CD4-positive, CD25-positive, alpha-beta regulatory T cell (primary cell): Measurements from ENCODE around the gene RTN1. TPM values are rescaled to one million over a fixed set of nuclear protein-coding genes. Genes with fewer than 3 reads are reported as not detected.

ENCODE experiments used
- ATAC-seq, 2 donors: fragments of 150-1000 bp; cut with Tn5 transposase; one replicate each; pipeline ENCODE4 v1.10.0; 2021; ENCODE audit warnings: low read depth in 2 of 2, moderate number of reproducible peaks in 2 of 2, moderate library complexity in 1 of 2
- DNase-seq, 3 donors: peaks; one replicate each; pipeline versions ENCODE4 v3.0.0 to v3.0.0-alpha.2; 2012 to 2022; ENCODE audit warnings: mixed read lengths in 1 of 3
- H3K27ac ChIP-seq: one replicate; pipeline ENCODE4 v1.7.0; 2013; ENCODE audit warnings: mild to moderate bottlenecking, low read length; ENCODE audit not compliant: insufficient read depth, poor library complexity, severe bottlenecking
- H3K27me3 ChIP-seq: one replicate; pipeline ENCODE4 v1.7.0; 2013; ENCODE audit warnings: low read length; ENCODE audit not compliant: control insufficient read depth, insufficient read depth
- H3K36me3 ChIP-seq: one replicate; pipeline ENCODE4 v1.7.0; 2013; ENCODE audit warnings: mild to moderate bottlenecking, low read length, moderate library complexity; ENCODE audit not compliant: control insufficient read depth, insufficient read depth
- H3K4me1 ChIP-seq: 2 replicates; pipeline ENCODE4 v1.7.0; 2013; ENCODE audit warnings: mild to moderate bottlenecking, low read length; ENCODE audit not compliant: insufficient read depth, control insufficient read depth, poor library complexity, severe bottlenecking
- H3K4me3 ChIP-seq: one replicate; pipeline ENCODE4 v1.7.0; 2013; ENCODE audit warnings: low read depth, mild to moderate bottlenecking, low read length, moderate library complexity
- H3K9me3 ChIP-seq, 2 experiments: 1 replicate in 1 of 2; 2 replicates in 1 of 2; pipeline ENCODE4 v1.7.0; 2013; ENCODE audit warnings: low read length in 2 of 2, mild to moderate bottlenecking in 1 of 2, moderate library complexity in 1 of 2; ENCODE audit not compliant: control insufficient read depth in 2 of 2
- H3K27ac Mint-ChIP-seq, 3 donors: one replicate each; pipeline ENCODE4 v1.8.0; 2020 to 2022; ENCODE audit warnings: mild to moderate bottlenecking in 3 of 3, mixed read lengths in 3 of 3, moderate library complexity in 2 of 3
- H3K27me3 Mint-ChIP-seq: one replicate; pipeline ENCODE4 v1.8.0; 2022; ENCODE audit warnings: mild to moderate bottlenecking, mixed read lengths
- H3K36me3 Mint-ChIP-seq: one replicate; pipeline ENCODE4 v1.8.0; 2020; ENCODE audit warnings: mixed read lengths
- H3K4me1 Mint-ChIP-seq, 4 donors: one replicate each; pipeline ENCODE4 v1.8.0; 2020 to 2022; ENCODE audit warnings: mixed read lengths in 4 of 4, mild to moderate bottlenecking in 1 of 4
- H3K4me3 Mint-ChIP-seq, 4 donors: one replicate each; pipeline ENCODE4 v1.8.0; 2020 to 2022; ENCODE audit warnings: mild to moderate bottlenecking in 4 of 4, mixed read lengths in 4 of 4, moderate library complexity in 3 of 4
- H3K9me3 Mint-ChIP-seq, 7 donors: one replicate each; pipeline ENCODE4 v1.8.0; 2020 to 2022; ENCODE audit warnings: mixed read lengths in 7 of 7, mild to moderate bottlenecking in 3 of 7, moderate library complexity in 2 of 7
- polyA plus RNA-seq, 4 donors: library from polyadenylated mRNA; unstranded; fragments of 300-500 nt; fragmentation: Illumina TruSeq; gene quantifications; one replicate each; pipeline ENCODE4 v1.2.3, GENCODE V29; 2021
- total RNA-seq: library from RNA; stranded (reverse); gene quantifications from one replicate; pipeline ENCODE4 v1.2.3, GENCODE V29; 2022

RTN1 gene
- total and polyA plus RNA-seq, 5 donors from 2014 or later: 0.17 to 0.42 TPM; not detected in 3

GRCh38 chr14:59869381-59870255 is 958 bp downstream of the RTN1 start:
- H3K27me3 ChIP-seq: peaks cover 25% of the 10 kb centered on the region
- Mint-ChIP-seq H3K4me1 (peaks cover 0 to 6% (median 1%) of the 10 kb centered on the region in 4 donors), H3K9me3 (peaks cover 0 to 6% (median 4%) of the 10 kb centered on the region in 7 donors), H3K27me3 (peaks cover 69% of the 10 kb centered on the region), H3K4me3 (no peak overlapping the region), H3K36me3 (no peaks in the 10 kb centered on the region), H3K27ac (no peak overlapping the region)
- H3K36me3 ChIP-seq: no peaks in the 10 kb centered on the region
- H3K4me1 ChIP-seq: peaks cover 8% of the 10 kb centered on the region
- H3K27ac ChIP-seq: no peak overlapping the region
- no peaks in the 10 kb centered on the region for H3K9me3 ChIP-seq
- H3K4me3 ChIP-seq: no peak overlapping the region
- ATAC-seq: no peak
- no peak for DNase-seq

- no peaks in the 10 kb centered on the region for H3K36me3 Mint-ChIP-seq
- Histone ChIP-seq H3K4me1 (peaks cover 8% of the 10 kb centered on the region), H3K36me3 (no peaks in the 10 kb centered on the region), H3K27ac (no peak overlapping the region), H3K9me3 (no peaks in the 10 kb centered on the region), H3K4me3 (no peak overlapping the region), H3K27me3 (peaks cover 25% of the 10 kb centered on the region)
- no peak overlapping the region for H3K4me3 Mint-ChIP-seq
- H3K9me3 Mint-ChIP-seq: peaks cover 0 to 4% (median 0%) of the 10 kb centered on the region in 7 donors
- H3K27ac Mint-ChIP-seq: no peak overlapping the region
- peaks cover 0 to 6% (median 1%) of the 10 kb centered on the region in 4 donors for H3K4me1 Mint-ChIP-seq
- ATAC-seq: no peak
- no peak for DNase-seq
- H3K27me3 Mint-ChIP-seq: peaks cover 58% of the 10 kb centered on the region
Measured at GRCh38 chr14:59868021-59868420, 2.6 kb downstream of the RTN1 start.

GRCh38 chr14:59863806-59864525 is 6.6 kb downstream of the RTN1 start:
- H3K27me3 ChIP-seq: peaks cover 12% of the 10 kb centered on the region
- H3K4me3 ChIP-seq: no peak overlapping the region
- no peaks in the 10 kb centered on the region for H3K4me1 Mint-ChIP-seq

GRCh38 chr14:59857328-59857727 is 13.2 kb downstream of the RTN1 start:
- H3K27ac ChIP-seq: no peak overlapping the region
- peaks cover 5% of the 10 kb centered on the region for H3K27me3 Mint-ChIP-seq
- no peak overlapping the region for H3K4me3 ChIP-seq
- no peaks in the 10 kb centered on the region for H3K36me3 ChIP-seq
- DNase-seq: no peak
- no peak overlapping the region for H3K27ac Mint-ChIP-seq
- H3K36me3 Mint-ChIP-seq: no peaks in the 10 kb centered on the region
- H3K4me3 Mint-ChIP-seq: no peak overlapping the region
- ATAC-seq: no peak
- H3K9me3 ChIP-seq: no peaks in the 10 kb centered on the region
- H3K27me3 ChIP-seq: no peaks in the 10 kb centered on the region
- H3K4me1 Mint-ChIP-seq: no peaks in the 10 kb centered on the region
- H3K4me1 ChIP-seq: no peaks in the 10 kb centered on the region
- peaks cover 2 to 25% (median 11%) of the 10 kb centered on the region in 7 donors for H3K9me3 Mint-ChIP-seq

More at GRCh38 chr14:59863806-59864525, 6.6 kb downstream of the RTN1 start:
- no peak overlapping the region for H3K27ac ChIP-seq
- no peak overlapping the region for H3K4me3 Mint-ChIP-seq
- H3K27ac Mint-ChIP-seq: no peak overlapping the region
- no peak for ATAC-seq
- H3K9me3 ChIP-seq: no peaks in the 10 kb centered on the region
- peaks cover 0 to 10% (median 7%) of the 10 kb centered on the region in 7 donors for H3K9me3 Mint-ChIP-seq
- no peaks in the 10 kb centered on the region for H3K4me1 ChIP-seq
- no peak for DNase-seq
- no peaks in the 10 kb centered on the region for H3K36me3 Mint-ChIP-seq
- H3K27me3 Mint-ChIP-seq: peaks cover 24% of the 10 kb centered on the region
- H3K36me3 ChIP-seq: no peaks in the 10 kb centered on the region

GRCh38 chr14:59852350-59852749 is 18.2 kb downstream of the RTN1 start:
- Mint-ChIP-seq H3K27ac (no peak overlapping the region), H3K27me3 (peaks cover 5% of the 10 kb centered on the region), H3K36me3 (no peaks in the 10 kb centered on the region), H3K4me1 (no peaks in the 10 kb centered on the region), H3K4me3 (no peak overlapping the region), H3K9me3 (peaks cover 0 to 15% (median 3%) of the 10 kb centered on the region in 7 donors)
- Histone ChIP-seq H3K4me3 (no peak overlapping the region), H3K27me3 (no peaks in the 10 kb centered on the region), H3K4me1 (no peaks in the 10 kb centered on the region), H3K27ac (no peak overlapping the region), H3K36me3 (no peaks in the 10 kb centered on the region), H3K9me3 (no peaks in the 10 kb centered on the region)
- DNase-seq (no peak), ATAC-seq (no peak)

- no peak for ATAC-seq
- no peak overlapping the region for H3K27ac Mint-ChIP-seq
- peaks cover 3% of the 10 kb centered on the region for H3K27me3 ChIP-seq
- H3K27ac ChIP-seq: no peak overlapping the region
- H3K27me3 Mint-ChIP-seq: peaks cover 11% of the 10 kb centered on the region
- no peak overlapping the region for H3K4me3 ChIP-seq
- no peaks in the 10 kb centered on the region for H3K9me3 ChIP-seq
- no peaks in the 10 kb centered on the region for H3K36me3 ChIP-seq
- H3K4me3 Mint-ChIP-seq: no peak overlapping the region
- H3K4me1 ChIP-seq: no peaks in the 10 kb centered on the region
- no peaks in the 10 kb centered on the region for H3K4me1 Mint-ChIP-seq
- peaks cover 0 to 10% (median 3%) of the 10 kb centered on the region in 7 donors for H3K9me3 Mint-ChIP-seq
- H3K36me3 Mint-ChIP-seq: no peaks in the 10 kb centered on the region
- no peak for DNase-seq
Measured at GRCh38 chr14:59850458-59850857, 20.1 kb downstream of the RTN1 start.

GRCh38 chr14:59849411-59850130 is 21.0 kb downstream of the RTN1 start:
- ATAC-seq (no peak), DNase-seq (no peak)
- peaks cover 11% of the 10 kb centered on the region for H3K27me3 Mint-ChIP-seq
- H3K27ac Mint-ChIP-seq: no peak overlapping the region
- H3K9me3 Mint-ChIP-seq: peaks cover 0 to 3% (median 0%) of the 10 kb centered on the region in 7 donors
- H3K36me3 ChIP-seq: no peaks in the 10 kb centered on the region
- H3K4me1 Mint-ChIP-seq: no peaks in the 10 kb centered on the region
- H3K27me3 ChIP-seq: peaks cover 3% of the 10 kb centered on the region
- no peak overlapping the region for H3K4me3 ChIP-seq
- H3K9me3 ChIP-seq: no peaks in the 10 kb centered on the region
- H3K4me3 Mint-ChIP-seq: no peak overlapping the region
- no peaks in the 10 kb centered on the region for H3K36me3 Mint-ChIP-seq
- H3K27ac ChIP-seq: no peak overlapping the region
- H3K4me1 ChIP-seq: no peaks in the 10 kb centered on the region
